HepG2 (cell line): ENCODE results near the gene IL1RAPL1. TPM values are rescaled to one million over a fixed set of nuclear protein-coding genes. Genes with fewer than 3 reads are reported as not detected.

Experiments used
- ATAC-seq: fragments of 200-7000 bp; cut with Tn5 transposase; 3 replicates; pipeline ENCODE4 v1.9.1; 2020; ENCODE audit warnings: mild to moderate bottlenecking, moderate library complexity
- BruUV-seq: library from RNA; stranded (reverse); fragments of 400-500 nt; replicated peaks from 2 replicates; lab custom pipeline; 2021; lab: Mats Ljungman, UMichigan
- CTCF ChIA-PET: fragments of 300-600 bp; formaldehyde crosslinking; extraction: SDS; loops from one replicate; lab custom pipeline; 2021; ENCODE audit warnings: low total read pairs, inconsistent platforms, low intra/inter-chr PET ratio; lab: Yijun Ruan, JAX
- POLR2A ChIA-PET: fragments of 350-600 bp; sonication (Branson Sonifier 250); formaldehyde crosslinking; loops from one replicate; lab custom pipeline; 2020; ENCODE audit warnings: antibody characterized with exemption, inconsistent platforms; lab: Yijun Ruan, JAX
- DNase-seq: peaks from one replicate; pipeline ENCODE4 v3.0.0-alpha.2; 2015; ENCODE audit warnings: low spot score
- FAIRE-seq: peaks from 3 replicates; lab custom pipeline; 2011; peaks lifted over from hg19 to GRCh38; lab: Jason Lieb, UNC
- H2AFZ ChIP-seq: one replicate; pipeline ENCODE4 v1.6.1; 2011; ENCODE audit warnings: low read length, inconsistent platforms
- H3K27ac ChIP-seq: fragments of 300-600 bp; 3 replicates; pipeline ENCODE4 v1.8.0; 2011; ENCODE audit warnings: mixed run types, mild to moderate bottlenecking, mixed read lengths, low read length, inconsistent platforms; ENCODE audit not compliant: insufficient read depth; ENCODE audit errors: extremely low read length
- H3K27me3 ChIP-seq, 2 experiments: fragments of 200-600 bp in 1 of 2; 2 replicates in 1 of 2; 3 replicates in 1 of 2; pipeline versions ENCODE4 v1.6.0 to v1.8.0; 2011; ENCODE audit warnings: low read length in 2 of 2, mild to moderate bottlenecking in 2 of 2, moderate library complexity in 2 of 2, inconsistent platforms in 1 of 2; ENCODE audit not compliant: insufficient read depth in 2 of 2, control insufficient read depth in 1 of 2
- H3K36me3 ChIP-seq, 2 experiments: fragments of 200-600 bp in 1 of 2; replicated peaks in 1 of 2; 2 replicates in 1 of 2; 3 replicates in 1 of 2; pipeline versions ENCODE4 v1.5.1 to v1.8.0; 2011; ENCODE audit warnings: low read length in 2 of 2, inconsistent platforms in 1 of 2; ENCODE audit not compliant: insufficient read depth in 2 of 2, control insufficient read depth in 1 of 2
- H3K4me1 ChIP-seq: 2 replicates; pipeline ENCODE4 v1.5.1; 2012; ENCODE audit warnings: low read length, inconsistent platforms; ENCODE audit not compliant: insufficient read depth
- H3K4me2 ChIP-seq: 2 replicates; pipeline ENCODE4 v1.6.0; 2011; ENCODE audit warnings: low read depth, low read length, inconsistent platforms
- H3K4me3 ChIP-seq, 3 experiments: fragments of 200-600 bp in 1 of 3; sonication (generic), shearing (Covaris generic) in 1 of 3; replicated peaks in 1 of 3; 2 replicates each; pipeline ENCODE4 v1.5.1; 2011 to 2016; ENCODE audit warnings: low read length in 3 of 3, inconsistent platforms in 2 of 3, low read depth in 2 of 3, mild to moderate bottlenecking in 2 of 3, control low read depth in 1 of 3, mixed read lengths in 1 of 3; ENCODE audit not compliant: insufficient read depth in 1 of 3
- H3K79me2 ChIP-seq: one replicate; pipeline ENCODE4 v1.6.1; 2011; ENCODE audit warnings: low read length, inconsistent platforms; ENCODE audit not compliant: insufficient read depth
- H3K9ac ChIP-seq: 2 replicates; pipeline ENCODE4 v1.6.0; 2011; ENCODE audit warnings: mild to moderate bottlenecking, low read depth, low read length, inconsistent platforms; ENCODE audit not compliant: insufficient read depth
- H3K9me3 ChIP-seq: 2 replicates; pipeline ENCODE4 v1.5.1; 2012; ENCODE audit warnings: mild to moderate bottlenecking, low read length
- H4K20me1 ChIP-seq: 2 replicates; pipeline ENCODE4 v1.6.0; 2011; ENCODE audit warnings: inconsistent platforms, mild to moderate bottlenecking, low read length, moderate library complexity; ENCODE audit not compliant: insufficient read depth
- ELF3 ChIP-seq: IDR thresholded peaks from 2 replicates; pipeline ENCODE4 v1.6.1; 2016; ENCODE audit warnings: missing genetic modification reagents, missing compliant biosample characterization
- FOXP1 ChIP-seq, 2 experiments: fragments of 450-650 bp in 1 of 2; IDR thresholded peaks; 2 replicates each; pipeline ENCODE4 v1.6.1; 2017 to 2018; ENCODE audit warnings: antibody characterized with exemption in 1 of 2
- HMGA1 ChIP-seq: sonication (generic); formaldehyde crosslinking; conservative IDR thresholded peaks from 2 replicates; pipeline ENCODE4 v1.4.0; 2020; ENCODE audit warnings: missing genetic modification reagents
- MATR3 ChIP-seq: sonication (generic); formaldehyde crosslinking; IDR thresholded peaks from 2 replicates; pipeline ENCODE4 v1.4.0; 2020; ENCODE audit warnings: missing genetic modification reagents
- SIN3B ChIP-seq: fragments of 150-350 bp; IDR thresholded peaks from 2 replicates; pipeline ENCODE4 v1.6.1; 2014; ENCODE audit warnings: low read length
- TRIM24 ChIP-seq: sonication (generic); formaldehyde crosslinking; IDR thresholded peaks from 2 replicates; pipeline ENCODE4 v1.8.0; 2022; ENCODE audit warnings: mild to moderate bottlenecking, missing genetic modification reagents
- ZNF329 ChIP-seq: sonication (generic); formaldehyde crosslinking; IDR thresholded peaks from 2 replicates; pipeline ENCODE4 v1.9.0; 2021; ENCODE audit warnings: low read depth, mild to moderate bottlenecking, missing genetic modification reagents
- ZNF703 ChIP-seq: sonication (generic); formaldehyde crosslinking; IDR thresholded peaks from 2 replicates; pipeline ENCODE4 v1.5.1; 2020; ENCODE audit warnings: missing genetic modification reagents, mild to moderate bottlenecking, moderate library complexity, borderline replicate concordance
- ZNF75D ChIP-seq: sonication (generic); formaldehyde crosslinking; IDR thresholded peaks from 2 replicates; pipeline ENCODE4 v1.8.1; 2023; ENCODE audit warnings: missing genetic modification reagents, mild to moderate bottlenecking, borderline replicate concordance
- ZNF772 ChIP-seq: sonication (generic); formaldehyde crosslinking; IDR thresholded peaks from 2 replicates; pipeline ENCODE4 v1.5.0; 2020; ENCODE audit warnings: mild to moderate bottlenecking, missing genetic modification reagents
- WGBS: methylation state at CpG from one replicate; pipeline ENCODE4 v1.1.6; 2017; ENCODE audit warnings: low lambda C conversion rate; 5-methylcytosine and 5-hydroxymethylcytosine counted together
- in situ Hi-C: cut with HindIII; loops from 2 replicates; pipeline ENCODE4 v1.10.0; 2017; ENCODE audit warnings: low pct_unique_long_range_greater_than_20kb; ENCODE audit not compliant: extremely low pct_ligation_motif_present
- intact Hi-C: fragments of 100-400 bp; cut with micrococcal nuclease; formaldehyde crosslinking; loops from one replicate; pipeline ENCODE4 v1.10.0; 2022; ENCODE audit not compliant: unreplicated experiment
- polyA plus RNA-seq, 8 experiments: library from polyadenylated mRNA; depleted of rRNA in 3 of 8; stranded (reverse) in 7 of 8; unstranded in 1 of 8; fragments of >200 nt; fragmentation: Illumina TruSeq in 4 of 8; extraction: Trizol in 4 of 8; gene quantifications; 2 replicates each; pipeline versions ENCODE4 v1.2.1 to v1.2.3, GENCODE V29; 2011 to 2016; ENCODE audit warnings: low read depth in 4 of 8, missing spikeins in 1 of 8, mixed read lengths in 1 of 8; ENCODE audit not compliant: insufficient read depth in 1 of 8
- total RNA-seq, 5 experiments: library from RNA; depleted of rRNA; stranded (reverse); fragments of >200 nt; fragmentation: Illumina TruSeq; extraction: Trizol; gene quantifications; 2 replicates each; pipeline ENCODE4 v1.2.3, GENCODE V29; 2016; ENCODE audit warnings: low read depth in 1 of 5
- TF ChIP-seq, protein P1 (sequence below): sonication (generic); formaldehyde crosslinking; IDR thresholded peaks from 2 replicates; pipeline ENCODE4 v1.5.0; 2020; ENCODE audit warnings: missing genetic modification reagents
- TF ChIP-seq, protein P2 (sequence below): sonication (generic); formaldehyde crosslinking; IDR thresholded peaks from 2 replicates; pipeline ENCODE4 v1.5.0; 2020; ENCODE audit warnings: mild to moderate bottlenecking, missing genetic modification reagents
- TF ChIP-seq, protein P3 (sequence below): sonication (generic); formaldehyde crosslinking; IDR thresholded peaks from 2 replicates; pipeline ENCODE4 v1.5.0; 2020; ENCODE audit warnings: mild to moderate bottlenecking, missing genetic modification reagents

Gene IL1RAPL1
- total and polyA plus RNA-seq, 2 of the 13 experiments (the other 11 are each of a cell fraction or from before 2014, with no cell fraction given): 0.04 TPM; not detected in 1

DNA sequence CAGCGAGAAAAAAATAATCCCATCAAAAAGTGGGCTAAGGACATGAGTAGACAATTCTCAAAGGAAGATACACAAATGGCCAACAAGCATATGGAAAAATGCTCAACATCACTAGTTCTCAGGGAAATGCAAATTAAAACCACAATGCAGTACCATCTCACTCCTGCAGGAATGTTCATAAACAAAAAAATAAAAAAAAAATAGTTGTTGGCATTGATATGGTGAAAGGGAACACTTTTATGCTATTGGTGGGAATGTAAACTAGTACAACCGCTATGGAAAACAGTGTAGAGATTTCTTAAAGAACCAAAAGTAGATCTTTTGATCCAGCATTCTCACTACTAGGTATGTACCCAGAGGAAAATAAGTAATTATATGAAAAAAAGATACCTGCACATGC, 1119.8 kb downstream of the IL1RAPL1 start:
- WGBS: 0% methylated on average over 2 of the region's 2 CpGs
- in situ Hi-C loops: no loop called here
- CTCF ChIA-PET: no interaction called here

More for the DNA sequence above, 1119.8 kb downstream of the IL1RAPL1 start:
- Histone ChIP-seq H3K4me2 (no peak overlapping the region), H3K27me3 (no peaks in the 10 kb centered on the region), H2AFZ (no peak overlapping the region), H3K4me3 (no peak overlapping the region), H3K27ac (no peak overlapping the region), H3K9me3 (no peaks in the 10 kb centered on the region), H3K9ac (no peak overlapping the region), H3K36me3 (no peaks in the 10 kb centered on the region), H3K79me2 (no peaks in the 10 kb centered on the region), H4K20me1 (no peaks in the 10 kb centered on the region), H3K4me1 (no peaks in the 10 kb centered on the region)
- no peak for FAIRE-seq
- intact Hi-C loops: no loop called here
- BruUV-seq: no TSS peak
- POLR2A ChIA-PET: no interaction called here
- no peak for DNase-seq
- ATAC-seq: no peak
- TF ChIP-seq TRIM24 (CRISPR knock-in tag) (no peak), ZNF75D (CRISPR knock-in tag) (no peak), FOXP1 (IDR thresholded peaks at IDR 0.05) (no peak), FOXP1 (CRISPR knock-in tag; IDR thresholded peaks at IDR 0.05) (no peak), ZNF329 (no peak), ZNF772 (CRISPR knock-in tag) (no peak), SIN3B (no peak), ELF3 (no peak), ZNF703 (CRISPR knock-in tag) (no peak), MATR3 (CRISPR knock-in tag) (no peak), HMGA1 (no peak)
- TF ChIP-seq, protein P1, sequence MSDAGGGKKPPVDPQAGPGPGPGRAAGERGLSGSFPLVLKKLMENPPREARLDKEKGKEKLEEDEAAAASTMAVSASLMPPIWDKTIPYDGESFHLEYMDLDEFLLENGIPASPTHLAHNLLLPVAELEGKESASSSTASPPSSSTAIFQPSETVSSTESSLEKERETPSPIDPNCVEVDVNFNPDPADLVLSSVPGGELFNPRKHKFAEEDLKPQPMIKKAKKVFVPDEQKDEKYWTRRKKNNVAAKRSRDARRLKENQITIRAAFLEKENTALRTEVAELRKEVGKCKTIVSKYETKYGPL (CRISPR knock-in tag): no peak
- TF ChIP-seq, protein P2, sequence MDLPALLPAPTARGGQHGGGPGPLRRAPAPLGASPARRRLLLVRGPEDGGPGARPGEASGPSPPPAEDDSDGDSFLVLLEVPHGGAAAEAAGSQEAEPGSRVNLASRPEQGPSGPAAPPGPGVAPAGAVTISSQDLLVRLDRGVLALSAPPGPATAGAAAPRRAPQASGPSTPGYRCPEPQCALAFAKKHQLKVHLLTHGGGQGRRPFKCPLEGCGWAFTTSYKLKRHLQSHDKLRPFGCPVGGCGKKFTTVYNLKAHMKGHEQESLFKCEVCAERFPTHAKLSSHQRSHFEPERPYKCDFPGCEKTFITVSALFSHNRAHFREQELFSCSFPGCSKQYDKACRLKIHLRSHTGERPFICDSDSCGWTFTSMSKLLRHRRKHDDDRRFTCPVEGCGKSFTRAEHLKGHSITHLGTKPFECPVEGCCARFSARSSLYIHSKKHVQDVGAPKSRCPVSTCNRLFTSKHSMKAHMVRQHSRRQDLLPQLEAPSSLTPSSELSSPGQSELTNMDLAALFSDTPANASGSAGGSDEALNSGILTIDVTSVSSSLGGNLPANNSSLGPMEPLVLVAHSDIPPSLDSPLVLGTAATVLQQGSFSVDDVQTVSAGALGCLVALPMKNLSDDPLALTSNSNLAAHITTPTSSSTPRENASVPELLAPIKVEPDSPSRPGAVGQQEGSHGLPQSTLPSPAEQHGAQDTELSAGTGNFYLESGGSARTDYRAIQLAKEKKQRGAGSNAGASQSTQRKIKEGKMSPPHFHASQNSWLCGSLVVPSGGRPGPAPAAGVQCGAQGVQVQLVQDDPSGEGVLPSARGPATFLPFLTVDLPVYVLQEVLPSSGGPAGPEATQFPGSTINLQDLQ (CRISPR knock-in tag): no peak
- TF ChIP-seq, protein P3, sequence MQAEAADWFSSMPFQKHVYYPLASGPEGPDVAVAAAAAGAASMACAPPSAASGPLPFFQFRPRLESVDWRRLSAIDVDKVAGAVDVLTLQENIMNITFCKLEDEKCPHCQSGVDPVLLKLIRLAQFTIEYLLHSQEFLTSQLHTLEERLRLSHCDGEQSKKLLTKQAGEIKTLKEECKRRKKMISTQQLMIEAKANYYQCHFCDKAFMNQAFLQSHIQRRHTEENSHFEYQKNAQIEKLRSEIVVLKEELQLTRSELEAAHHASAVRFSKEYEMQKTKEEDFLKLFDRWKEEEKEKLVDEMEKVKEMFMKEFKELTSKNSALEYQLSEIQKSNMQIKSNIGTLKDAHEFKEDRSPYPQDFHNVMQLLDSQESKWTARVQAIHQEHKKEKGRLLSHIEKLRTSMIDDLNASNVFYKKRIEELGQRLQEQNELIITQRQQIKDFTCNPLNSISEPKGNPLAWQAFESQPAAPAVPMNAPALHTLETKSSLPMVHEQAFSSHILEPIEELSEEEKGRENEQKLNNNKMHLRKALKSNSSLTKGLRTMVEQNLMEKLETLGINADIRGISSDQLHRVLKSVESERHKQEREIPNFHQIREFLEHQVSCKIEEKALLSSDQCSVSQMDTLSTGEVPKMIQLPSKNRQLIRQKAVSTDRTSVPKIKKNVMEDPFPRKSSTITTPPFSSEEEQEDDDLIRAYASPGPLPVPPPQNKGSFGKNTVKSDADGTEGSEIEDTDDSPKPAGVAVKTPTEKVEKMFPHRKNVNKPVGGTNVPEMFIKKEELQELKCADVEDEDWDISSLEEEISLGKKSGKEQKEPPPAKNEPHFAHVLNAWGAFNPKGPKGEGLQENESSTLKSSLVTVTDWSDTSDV (CRISPR knock-in tag): no peak
